ENCODE measurements around the gene FAAP100. TPM values are rescaled to one million over a fixed set of nuclear protein-coding genes. Genes with fewer than 3 reads are reported as not detected.

FAAP100 gene
- total and polyA plus RNA-seq, 2 experiments from 2014 or later = 18.3 to 34.4 TPM

- Histone ChIP-seq H3K79me2 (peaks cover 24% of the 10 kb centered on the region), H4K20me1 (ENCODE audit: insufficient read depth, poor library complexity, severe bottlenecking) (no peaks in the 10 kb centered on the region), H2AFZ (no peak overlapping the region), H3K27me3 (no peaks in the 10 kb centered on the region), H3K4me1 (ENCODE audit: insufficient read depth) (peaks cover 25% of the 10 kb centered on the region), H3K9me3 (ENCODE audit: low read depth) (no peaks in the 10 kb centered on the region), H3K27ac (no peak overlapping the region), H3K4me2 (peak overlapping the region; percentile 99), H3K9me2 (replicated peaks; ENCODE audit: insufficient read depth) (no peaks in the 10 kb centered on the region), H3K4me3 (peak overlapping the region; percentile 94), H3K36me3 (replicated peaks; ENCODE audit: insufficient read depth, low read depth) (no peaks in the 10 kb centered on the region)
- no peak for TF ChIP-seq CTCF (IDR thresholded peaks at IDR 0.05; ENCODE audit: poor library complexity)
- no peak for TF ChIP-seq EZH2phosphoT487 (IDR thresholded peaks at IDR 0.05; ENCODE audit: low read depth, severe bottlenecking, unreplicated experiment)
- no peak for TF ChIP-seq EZH2 (IDR thresholded peaks at IDR 0.05; ENCODE audit: borderline replicate concordance)
- no peak for DNase-seq (ENCODE audit: low spot score)
- 93% methylated on average over 26 of the region's 27 CpGs for WGBS (ENCODE audit: low lambda C conversion rate, missing lambda C conversion rate)
Observed at GRCh38 chr17:81550830-81551457, 1.2 kb downstream of the FAAP100 start.

- H3K9me2 ChIP-seq (replicated peaks; ENCODE audit: insufficient read depth) = no peaks in the 10 kb centered on the region
- H3K4me1 ChIP-seq (ENCODE audit: insufficient read depth) = peaks cover 21% of the 10 kb centered on the region
- H3K27me3 ChIP-seq = no peaks in the 10 kb centered on the region
- H4K20me1 ChIP-seq (ENCODE audit: insufficient read depth, poor library complexity, severe bottlenecking) = no peaks in the 10 kb centered on the region
- no peak overlapping the region for H3K4me3 ChIP-seq
- peaks cover 24% of the 10 kb centered on the region for H3K79me2 ChIP-seq
- no peak overlapping the region for H3K4me2 ChIP-seq
- H2AFZ ChIP-seq = no peak overlapping the region
- H3K27ac ChIP-seq = no peak overlapping the region
- 97% methylated on average over 15 of the region's 15 CpGs for WGBS (ENCODE audit: low lambda C conversion rate, missing lambda C conversion rate)
- no peak for TF ChIP-seq EZH2 (IDR thresholded peaks at IDR 0.05; ENCODE audit: borderline replicate concordance)
- TF ChIP-seq CTCF (IDR thresholded peaks at IDR 0.05; ENCODE audit: poor library complexity) = no peak
- TF ChIP-seq EZH2phosphoT487 (IDR thresholded peaks at IDR 0.05; ENCODE audit: low read depth, severe bottlenecking, unreplicated experiment) = no peak
- H3K36me3 ChIP-seq (replicated peaks; ENCODE audit: insufficient read depth, low read depth) = no peaks in the 10 kb centered on the region
- DNase-seq (ENCODE audit: low spot score) = no peak
- no peaks in the 10 kb centered on the region for H3K9me3 ChIP-seq (ENCODE audit: low read depth)
Observed at GRCh38 chr17:81550285-81550684, 1.9 kb downstream of the FAAP100 start.

- no peaks in the 10 kb centered on the region for H3K9me2 ChIP-seq (replicated peaks; ENCODE audit: insufficient read depth)
- no peak for TF ChIP-seq EZH2 (IDR thresholded peaks at IDR 0.05; ENCODE audit: borderline replicate concordance)
- no peaks in the 10 kb centered on the region for H3K9me3 ChIP-seq (ENCODE audit: low read depth)
- H3K4me3 ChIP-seq = no peak overlapping the region
- H3K36me3 ChIP-seq (replicated peaks; ENCODE audit: insufficient read depth, low read depth) = no peaks in the 10 kb centered on the region
- H3K4me1 ChIP-seq (ENCODE audit: insufficient read depth) = peaks cover 21% of the 10 kb centered on the region
- WGBS (ENCODE audit: low lambda C conversion rate, missing lambda C conversion rate) = 98% methylated on average over 8 of the region's 8 CpGs
- DNase-seq (ENCODE audit: low spot score) = no peak
- H2AFZ ChIP-seq = no peak overlapping the region
- H4K20me1 ChIP-seq (ENCODE audit: insufficient read depth, poor library complexity, severe bottlenecking) = no peaks in the 10 kb centered on the region
- no peaks in the 10 kb centered on the region for H3K27me3 ChIP-seq
- no peak overlapping the region for H3K4me2 ChIP-seq
- H3K79me2 ChIP-seq = peaks cover 24% of the 10 kb centered on the region
- H3K27ac ChIP-seq = no peak overlapping the region
Observed at GRCh38 chr17:81549826-81550225, 2.3 kb downstream of the FAAP100 start.

GRCh38 chr17:81549031-81549557, 3.1 kb downstream of the FAAP100 start:
- no peaks in the 10 kb centered on the region for H3K27me3 ChIP-seq
- WGBS (ENCODE audit: low lambda C conversion rate, missing lambda C conversion rate) = 94% methylated on average over 15 of the region's 16 CpGs
- no peaks in the 10 kb centered on the region for H3K36me3 ChIP-seq (replicated peaks; ENCODE audit: insufficient read depth, low read depth)
- peaks cover 24% of the 10 kb centered on the region for H3K79me2 ChIP-seq
- peaks cover 18% of the 10 kb centered on the region for H3K4me1 ChIP-seq (ENCODE audit: insufficient read depth)
- H2AFZ ChIP-seq = no peak overlapping the region
- no peak for DNase-seq (ENCODE audit: low spot score)
- TF ChIP-seq CTCF (IDR thresholded peaks at IDR 0.05; ENCODE audit: poor library complexity) (no peak), EZH2 (IDR thresholded peaks at IDR 0.05; ENCODE audit: borderline replicate concordance) (no peak), EZH2phosphoT487 (IDR thresholded peaks at IDR 0.05; ENCODE audit: low read depth, severe bottlenecking, unreplicated experiment) (no peak)
- H3K9me3 ChIP-seq (ENCODE audit: low read depth) = no peaks in the 10 kb centered on the region
- no peaks in the 10 kb centered on the region for H3K9me2 ChIP-seq (replicated peaks; ENCODE audit: insufficient read depth)
- no peak overlapping the region for H3K27ac ChIP-seq
- H3K4me3 ChIP-seq = no peak overlapping the region
- H4K20me1 ChIP-seq (ENCODE audit: insufficient read depth, poor library complexity, severe bottlenecking) = no peaks in the 10 kb centered on the region
- no peak overlapping the region for H3K4me2 ChIP-seq

Measured in hepatocyte (in vitro differentiated cells).